ENCODE measurements around the gene SIAH2. TPM values are rescaled to one million over a fixed set of nuclear protein-coding genes. Genes with fewer than 3 reads are reported as not detected.

Gene SIAH2
- total and polyA plus RNA-seq, 4 experiments from 2014 or later, result 28.3 to 48.3 (median 32.7) TPM

DNA sequence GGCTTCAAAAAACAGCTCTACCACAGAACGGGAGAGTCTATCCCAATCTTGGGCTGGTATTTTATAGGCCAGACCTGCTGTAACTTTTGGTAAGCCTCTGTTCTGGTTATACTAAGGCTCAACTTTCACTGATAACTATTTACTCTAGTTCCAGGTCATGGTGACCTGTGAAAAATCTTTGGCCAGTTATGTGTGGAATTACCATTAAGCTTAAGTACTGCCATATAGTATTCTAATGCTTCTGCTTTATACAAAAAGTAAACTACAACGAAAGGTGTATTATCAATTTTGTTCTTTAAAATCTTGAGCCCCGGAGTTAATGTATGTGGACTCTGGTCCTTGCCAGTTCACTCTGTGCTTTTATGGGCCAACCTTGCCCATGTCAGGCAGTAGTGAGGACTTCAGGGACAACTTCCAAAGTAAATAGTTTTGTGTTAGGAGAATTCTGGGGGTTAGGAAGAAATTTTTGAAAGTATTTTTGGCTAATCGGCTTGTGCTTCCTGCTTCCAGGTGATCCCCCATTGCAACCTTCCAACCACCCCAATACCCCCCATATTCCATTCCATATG, 6.4 kb downstream of the SIAH2 start:
- CTCF ChIA-PET (ENCODE audit: partially characterized antibody), result no interaction called here
- Mint-ChIP-seq H3K4me1 (peaks cover 56 to 90% (median 75%) of the 10 kb centered on the region in 4 donors), H3K4me3 (peak overlapping the region in 2 of 8 donors; percentile 10 to 40), H3K27me3 (no peaks in the 10 kb centered on the region), H3K27ac (peak overlapping the region in 4 of 7 donors; percentile 37 to 86 (median 56)), H3K9me3 (no peaks in the 10 kb centered on the region), H3K36me3 (peaks cover 30 to 53% of the 10 kb centered on the region in 2 donors)
- H3K36me3 ChIP-seq (ENCODE audit: insufficient read depth, low read length), result no peaks in the 10 kb centered on the region
- no peak overlapping the region for H3K27ac ChIP-seq (ENCODE audit: low read depth, low read length)
- no peak overlapping the region for H3K4me3 ChIP-seq (ENCODE audit: low read length in 2 of 2)
- POLR2A ChIA-PET (ENCODE audit: partially characterized antibody), result no interaction called here
- intact Hi-C loops (cut with micrococcal nuclease), result no loop called here
- DNase-seq, result no peak
- H3K27me3 ChIP-seq (ENCODE audit: insufficient read depth, low read length), result no peaks in the 10 kb centered on the region
- H3K4me1 ChIP-seq (ENCODE audit: insufficient read depth, low read length), result peaks cover 76% of the 10 kb centered on the region
- no peaks in the 10 kb centered on the region for H3K9me3 ChIP-seq (ENCODE audit: control insufficient read depth in 1 of 2, low read length in 2 of 2)

DNA sequence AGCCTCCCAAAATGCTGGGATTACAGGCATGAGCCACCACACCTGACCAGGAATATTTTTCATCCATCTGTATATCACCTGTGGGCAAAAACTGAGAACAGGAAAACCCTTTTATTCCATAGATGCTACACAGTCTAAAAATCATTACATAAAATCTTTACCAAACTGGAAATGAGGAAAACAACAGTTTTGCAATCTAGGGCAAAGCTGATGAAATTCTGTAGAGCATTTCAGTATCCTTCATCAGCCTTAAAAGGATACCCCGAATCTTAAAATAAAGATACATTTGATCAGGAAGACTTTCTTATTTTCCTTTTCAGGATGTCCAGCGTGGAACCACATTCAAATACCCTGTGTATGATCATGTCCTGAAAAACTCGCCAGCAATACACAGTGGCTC, 7.1 kb downstream of the SIAH2 start:
- Histone ChIP-seq H3K4me3 (ENCODE audit: low read length in 2 of 2) (no peak overlapping the region), H3K9me3 (ENCODE audit: control insufficient read depth in 1 of 2, low read length in 2 of 2) (no peaks in the 10 kb centered on the region), H3K36me3 (ENCODE audit: insufficient read depth, low read length) (no peaks in the 10 kb centered on the region), H3K27ac (ENCODE audit: low read depth, low read length) (no peak overlapping the region), H3K4me1 (ENCODE audit: insufficient read depth, low read length) (peaks cover 76% of the 10 kb centered on the region), H3K27me3 (ENCODE audit: insufficient read depth, low read length) (no peaks in the 10 kb centered on the region)
- DNase-seq, result no peak
- H3K27me3 Mint-ChIP-seq, result no peaks in the 10 kb centered on the region
- H3K27ac Mint-ChIP-seq, result peak overlapping the region in 1 of 7 donors; percentile 64
- ChIA-PET POLR2A (ENCODE audit: partially characterized antibody) (no interaction called here), CTCF (ENCODE audit: partially characterized antibody) (interaction anchor here (0.8 kb wide), 1 partner anchor 8 kb away, joined by 3 read pairs; no protein-coding TSS in a partner anchor)
- no peaks in the 10 kb centered on the region for H3K9me3 Mint-ChIP-seq
- intact Hi-C loops (cut with micrococcal nuclease), result no loop called here
- H3K4me3 Mint-ChIP-seq, result no peak overlapping the region
- peaks cover 58 to 90% (median 78%) of the 10 kb centered on the region in 4 donors for H3K4me1 Mint-ChIP-seq
- peaks cover 30 to 50% of the 10 kb centered on the region in 2 donors for H3K36me3 Mint-ChIP-seq

DNA sequence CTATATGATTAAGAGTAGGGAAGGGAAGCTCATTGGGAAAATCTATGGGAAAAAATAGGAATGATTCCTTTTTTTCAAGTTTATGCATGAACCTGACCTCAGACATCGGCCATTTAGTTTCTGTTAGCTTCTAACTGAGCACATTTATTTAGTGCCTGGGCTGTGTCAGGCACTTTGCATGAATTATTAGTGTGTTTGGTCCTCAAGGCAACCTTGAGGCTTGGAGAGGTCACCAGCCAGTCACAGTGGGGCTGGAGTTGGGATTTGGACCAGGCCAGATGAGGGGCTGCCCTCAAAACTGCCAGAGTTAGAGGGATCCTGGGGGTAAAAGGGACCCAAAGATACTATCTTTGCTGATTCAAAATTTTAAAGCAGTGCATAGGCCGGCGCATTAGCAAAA, 8.1 kb downstream of the SIAH2 start:
- H3K9me3 ChIP-seq (ENCODE audit: control insufficient read depth in 1 of 2, low read length in 2 of 2), result no peaks in the 10 kb centered on the region
- DNase-seq, result no peak
- H3K4me1 ChIP-seq (ENCODE audit: insufficient read depth, low read length), result peaks cover 73% of the 10 kb centered on the region
- no peak overlapping the region for H3K4me3 ChIP-seq (ENCODE audit: low read length in 2 of 2)
- no peak overlapping the region for H3K27ac ChIP-seq (ENCODE audit: low read depth, low read length)
- peaks cover 60 to 90% (median 78%) of the 10 kb centered on the region in 4 donors for H3K4me1 Mint-ChIP-seq
- H3K36me3 ChIP-seq (ENCODE audit: insufficient read depth, low read length), result no peaks in the 10 kb centered on the region
- intact Hi-C loops (cut with micrococcal nuclease), result no loop called here
- H3K4me3 Mint-ChIP-seq, result peak overlapping the region in 1 of 8 donors; percentile 56
- no peaks in the 10 kb centered on the region for H3K27me3 ChIP-seq (ENCODE audit: insufficient read depth, low read length)
- no peak overlapping the region for H3K27ac Mint-ChIP-seq
- ChIA-PET POLR2A (ENCODE audit: partially characterized antibody) (interaction anchor here (4.2 kb wide), 1 partner anchor 8 kb away, joined by 26 read pairs; the partner anchor contains the start of gene SIAH2), CTCF (ENCODE audit: partially characterized antibody) (interaction anchor here (0.6 to 1.4 kb wide), 3 partner anchors 9 to 434 kb away, joined by 3 read pairs; no protein-coding TSS in a partner anchor)
- H3K36me3 Mint-ChIP-seq, result peaks cover 34 to 46% of the 10 kb centered on the region in 2 donors
- no peaks in the 10 kb centered on the region for H3K9me3 Mint-ChIP-seq
- no peaks in the 10 kb centered on the region for H3K27me3 Mint-ChIP-seq

DNA sequence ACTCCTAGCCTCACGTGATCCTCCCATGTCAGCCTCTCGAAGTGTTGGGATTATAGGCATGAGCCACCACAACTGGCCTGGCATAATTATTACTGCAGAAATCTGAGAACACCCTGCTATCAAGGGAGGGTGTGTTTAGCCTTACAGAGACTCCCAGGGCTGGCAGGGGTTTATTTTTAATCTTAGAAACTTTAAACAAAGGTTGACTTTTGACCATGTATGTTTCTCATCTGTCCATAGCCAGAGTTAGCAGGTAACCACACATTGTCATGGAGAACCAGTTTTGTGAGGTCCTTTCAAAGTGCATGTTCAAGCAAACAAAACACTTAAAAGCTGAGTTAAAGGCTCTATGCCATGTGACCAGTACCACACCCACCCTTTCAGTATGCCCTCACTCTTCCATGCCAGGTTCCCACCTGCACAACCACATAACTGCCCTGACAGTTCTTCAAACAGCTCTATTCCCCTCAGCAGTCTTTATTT, 11.1 kb downstream of the SIAH2 start:
- no peaks in the 10 kb centered on the region for H3K9me3 ChIP-seq (ENCODE audit: control insufficient read depth in 1 of 2, low read length in 2 of 2)
- Mint-ChIP-seq H3K36me3 (peaks cover 27 to 33% of the 10 kb centered on the region in 2 donors), H3K27ac (peak overlapping the region in 5 of 7 donors; percentile 35 to 62 (median 48)), H3K4me3 (peak overlapping the region in 1 of 8 donors; percentile 47), H3K27me3 (no peaks in the 10 kb centered on the region), H3K9me3 (no peaks in the 10 kb centered on the region), H3K4me1 (peaks cover 56 to 91% (median 77%) of the 10 kb centered on the region in 4 donors)
- H3K4me3 ChIP-seq (ENCODE audit: low read length in 2 of 2), result no peak overlapping the region
- intact Hi-C loops (cut with micrococcal nuclease), result no loop called here
- H3K27ac ChIP-seq (ENCODE audit: low read depth, low read length), result no peak overlapping the region
- H3K4me1 ChIP-seq (ENCODE audit: insufficient read depth, low read length), result peaks cover 63% of the 10 kb centered on the region
- H3K27me3 ChIP-seq (ENCODE audit: insufficient read depth, low read length), result no peaks in the 10 kb centered on the region
- no peak for DNase-seq
- CTCF ChIA-PET (ENCODE audit: partially characterized antibody), result no interaction called here
- H3K36me3 ChIP-seq (ENCODE audit: insufficient read depth, low read length), result no peaks in the 10 kb centered on the region
- POLR2A ChIA-PET (ENCODE audit: partially characterized antibody), result interaction anchor here (4.2 kb wide), 1 partner anchor 11 kb away, joined by 26 read pairs; the partner anchor contains the start of gene SIAH2

DNA sequence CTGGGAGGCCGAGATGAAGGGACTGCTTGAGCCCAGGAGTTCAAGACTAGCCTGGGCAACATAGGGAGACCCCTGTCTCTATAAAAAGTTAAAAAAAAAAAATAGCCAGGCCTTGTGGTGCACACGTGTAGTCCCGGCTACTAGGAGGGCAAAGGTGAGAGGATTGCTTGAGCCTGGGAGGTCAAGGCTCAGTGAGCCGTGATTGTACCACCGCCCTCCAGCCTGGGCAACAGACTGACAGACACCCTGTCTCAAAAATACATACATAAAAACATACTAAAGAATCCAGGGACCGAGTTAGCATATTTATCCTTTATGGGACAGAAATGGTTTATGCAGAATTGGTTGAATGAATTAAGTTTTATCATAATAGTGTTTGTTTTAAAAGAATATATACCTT, 13.7 kb downstream of the SIAH2 start:
- H3K9me3 ChIP-seq (ENCODE audit: control insufficient read depth in 1 of 2, low read length in 2 of 2), result no peaks in the 10 kb centered on the region
- peaks cover 18 to 19% of the 10 kb centered on the region in 2 donors for H3K36me3 Mint-ChIP-seq
- no peak overlapping the region for H3K4me3 ChIP-seq (ENCODE audit: low read length in 2 of 2)
- DNase-seq, result no peak
- H3K27me3 Mint-ChIP-seq, result no peaks in the 10 kb centered on the region
- H3K36me3 ChIP-seq (ENCODE audit: insufficient read depth, low read length), result no peaks in the 10 kb centered on the region
- intact Hi-C loops (cut with micrococcal nuclease), result no loop called here
- no peaks in the 10 kb centered on the region for H3K9me3 Mint-ChIP-seq
- peak overlapping the region in 3 of 7 donors; percentile 25 to 77 (median 56) for H3K27ac Mint-ChIP-seq
- POLR2A ChIA-PET (ENCODE audit: partially characterized antibody), result interaction anchor here (1.3 kb wide), 1 partner anchor 13 kb away, joined by 6 read pairs; no protein-coding TSS in a partner anchor
- H3K27ac ChIP-seq (ENCODE audit: low read depth, low read length), result no peak overlapping the region
- H3K4me1 Mint-ChIP-seq, result peaks cover 64 to 95% (median 81%) of the 10 kb centered on the region in 4 donors
- CTCF ChIA-PET (ENCODE audit: partially characterized antibody), result interaction anchor here (0.9 kb wide), 1 partner anchor 10 kb away, joined by 5 read pairs; no protein-coding TSS in a partner anchor
- peaks cover 69% of the 10 kb centered on the region for H3K4me1 ChIP-seq (ENCODE audit: insufficient read depth, low read length)
- H3K27me3 ChIP-seq (ENCODE audit: insufficient read depth, low read length), result no peaks in the 10 kb centered on the region
- H3K4me3 Mint-ChIP-seq, result no peak overlapping the region

DNA sequence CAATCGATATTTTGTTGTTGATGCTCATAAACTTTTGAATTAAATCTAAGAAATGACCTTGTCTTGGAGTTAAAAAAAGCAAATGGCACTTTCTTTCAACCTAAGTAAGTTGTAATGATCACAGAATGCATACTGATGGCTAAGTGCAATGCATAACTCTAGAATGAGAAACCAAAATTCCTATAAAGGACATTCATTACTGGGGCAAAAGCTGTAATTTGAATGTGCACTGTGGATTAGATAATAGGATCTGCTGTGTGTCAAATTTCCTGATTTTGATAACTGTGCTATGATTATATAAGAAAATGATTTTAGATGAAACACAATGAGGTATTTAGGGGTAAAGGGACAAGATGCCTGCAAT, 14.3 kb downstream of the SIAH2 start:
- no peaks in the 10 kb centered on the region for H3K9me3 ChIP-seq (ENCODE audit: control insufficient read depth in 1 of 2, low read length in 2 of 2)
- intact Hi-C loops (cut with micrococcal nuclease), result no loop called here
- peaks cover 63 to 95% (median 79%) of the 10 kb centered on the region in 4 donors for H3K4me1 Mint-ChIP-seq
- H3K36me3 Mint-ChIP-seq, result peaks cover 14 to 17% of the 10 kb centered on the region in 2 donors
- H3K27ac Mint-ChIP-seq, result peak overlapping the region in 5 of 7 donors; percentile 1 to 77 (median 25)
- DNase-seq, result no peak
- ChIA-PET CTCF (ENCODE audit: partially characterized antibody) (no interaction called here), POLR2A (ENCODE audit: partially characterized antibody) (interaction anchor here (1.1 to 1.3 kb wide), 2 partner anchors 11 to 13 kb away, joined by 4 to 6 read pairs; no protein-coding TSS in a partner anchor)
- peaks cover 69% of the 10 kb centered on the region for H3K4me1 ChIP-seq (ENCODE audit: insufficient read depth, low read length)
- H3K4me3 Mint-ChIP-seq, result peak overlapping the region in 2 of 8 donors; percentile 2 to 24
- H3K4me3 ChIP-seq (ENCODE audit: low read length in 2 of 2), result no peak overlapping the region
- H3K27me3 ChIP-seq (ENCODE audit: insufficient read depth, low read length), result no peaks in the 10 kb centered on the region
- no peaks in the 10 kb centered on the region for H3K27me3 Mint-ChIP-seq
- H3K27ac ChIP-seq (ENCODE audit: low read depth, low read length), result no peak overlapping the region
- H3K9me3 Mint-ChIP-seq, result no peaks in the 10 kb centered on the region
- H3K36me3 ChIP-seq (ENCODE audit: insufficient read depth, low read length), result no peaks in the 10 kb centered on the region

DNA sequence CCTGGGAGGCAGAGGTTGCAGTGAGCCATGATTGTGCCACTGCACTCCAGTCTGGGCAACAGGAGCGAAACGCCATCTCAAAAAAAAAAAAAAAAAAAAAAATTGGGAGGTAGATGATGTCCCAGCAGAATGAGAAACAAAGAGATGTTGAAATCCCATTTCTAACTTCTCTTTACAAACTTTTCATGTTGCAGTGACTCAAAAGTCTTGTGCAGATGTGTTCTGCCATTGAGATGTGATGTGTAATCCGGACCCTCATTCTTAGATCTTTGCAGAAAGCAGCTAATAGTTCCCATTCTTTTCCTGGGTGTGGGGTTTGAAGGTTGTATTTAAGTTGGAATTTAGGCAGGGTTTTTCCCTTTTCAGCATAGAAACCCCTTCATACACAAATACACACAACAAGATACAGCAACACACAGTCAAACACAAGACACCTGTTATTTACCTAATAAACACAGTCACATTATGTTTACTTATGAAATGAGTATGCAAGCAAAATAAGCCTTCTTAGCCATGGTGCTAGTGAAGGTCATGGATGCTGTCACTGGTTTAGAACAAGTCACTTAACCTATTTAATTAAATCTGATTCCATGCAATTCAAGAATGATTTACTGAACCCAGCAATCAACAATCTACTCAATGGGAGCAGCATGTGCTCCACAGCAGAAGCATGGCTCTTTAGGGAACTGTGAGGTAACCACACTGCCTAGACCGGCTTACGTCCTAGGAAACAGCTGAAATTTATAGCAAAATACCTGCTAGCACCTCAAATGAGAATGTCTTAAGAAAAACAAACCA, 14.9 kb downstream of the SIAH2 start:
- H3K4me1 Mint-ChIP-seq, result peaks cover 64 to 95% (median 80%) of the 10 kb centered on the region in 4 donors
- peaks cover 11 to 21% of the 10 kb centered on the region in 2 donors for H3K36me3 Mint-ChIP-seq
- no peaks in the 10 kb centered on the region for H3K27me3 Mint-ChIP-seq
- H3K9me3 Mint-ChIP-seq, result no peaks in the 10 kb centered on the region
- H3K4me1 ChIP-seq (ENCODE audit: insufficient read depth, low read length), result peaks cover 70% of the 10 kb centered on the region
- ChIA-PET POLR2A (ENCODE audit: partially characterized antibody) (interaction anchor here (1.0 to 1.3 kb wide), 4 partner anchors 11 to 15 kb away, joined by 3 to 6 read pairs (median 4); partner anchors contain the start of gene SIAH2), CTCF (ENCODE audit: partially characterized antibody) (interaction anchor here (1.9 kb wide), 1 partner anchor 14 kb away, joined by 7 read pairs; no protein-coding TSS in a partner anchor)
- no peaks in the 10 kb centered on the region for H3K36me3 ChIP-seq (ENCODE audit: insufficient read depth, low read length)
- no peak overlapping the region for H3K4me3 ChIP-seq (ENCODE audit: low read length in 2 of 2)
- H3K4me3 Mint-ChIP-seq, result no peak overlapping the region
- intact Hi-C loops (cut with micrococcal nuclease), result no loop called here
- no peaks in the 10 kb centered on the region for H3K27me3 ChIP-seq (ENCODE audit: insufficient read depth, low read length)
- no peak for DNase-seq
- H3K9me3 ChIP-seq (ENCODE audit: control insufficient read depth in 1 of 2, low read length in 2 of 2), result no peaks in the 10 kb centered on the region
- no peak overlapping the region for H3K27ac ChIP-seq (ENCODE audit: low read depth, low read length)
- H3K27ac Mint-ChIP-seq, result peak overlapping the region in 2 of 7 donors; percentile 60 to 62

Measured in CD4-positive, alpha-beta memory T cell (primary cell).